Measurements from ENCODE around the gene ARPP21.

ARPP21 gene

DNA sequence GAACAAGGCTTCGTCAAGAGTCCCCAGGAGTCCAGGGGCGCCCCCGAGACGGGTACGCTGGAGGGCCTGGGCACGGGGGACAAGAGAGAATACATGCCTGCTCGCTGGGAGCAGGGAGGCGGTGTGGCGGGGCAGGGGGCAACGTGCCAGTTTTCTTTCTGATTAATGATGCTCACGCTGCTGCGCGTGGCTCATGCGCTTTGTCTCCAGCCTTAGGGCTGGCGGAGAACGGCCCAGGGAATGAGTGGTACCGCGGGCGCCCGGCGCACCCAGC, 408 bp upstream of the ARPP21 start:
- peaks cover 57% of the 10 kb centered on the region for H3K27me3 Mint-ChIP-seq (ENCODE audit: low read depth)
- peak overlapping the region in 2 of 3 experiments; percentile 4 to 9 for H3K27ac Mint-ChIP-seq
- no peaks in the 10 kb centered on the region for H3K9me3 Mint-ChIP-seq
- TF ChIP-seq, protein P1, sequence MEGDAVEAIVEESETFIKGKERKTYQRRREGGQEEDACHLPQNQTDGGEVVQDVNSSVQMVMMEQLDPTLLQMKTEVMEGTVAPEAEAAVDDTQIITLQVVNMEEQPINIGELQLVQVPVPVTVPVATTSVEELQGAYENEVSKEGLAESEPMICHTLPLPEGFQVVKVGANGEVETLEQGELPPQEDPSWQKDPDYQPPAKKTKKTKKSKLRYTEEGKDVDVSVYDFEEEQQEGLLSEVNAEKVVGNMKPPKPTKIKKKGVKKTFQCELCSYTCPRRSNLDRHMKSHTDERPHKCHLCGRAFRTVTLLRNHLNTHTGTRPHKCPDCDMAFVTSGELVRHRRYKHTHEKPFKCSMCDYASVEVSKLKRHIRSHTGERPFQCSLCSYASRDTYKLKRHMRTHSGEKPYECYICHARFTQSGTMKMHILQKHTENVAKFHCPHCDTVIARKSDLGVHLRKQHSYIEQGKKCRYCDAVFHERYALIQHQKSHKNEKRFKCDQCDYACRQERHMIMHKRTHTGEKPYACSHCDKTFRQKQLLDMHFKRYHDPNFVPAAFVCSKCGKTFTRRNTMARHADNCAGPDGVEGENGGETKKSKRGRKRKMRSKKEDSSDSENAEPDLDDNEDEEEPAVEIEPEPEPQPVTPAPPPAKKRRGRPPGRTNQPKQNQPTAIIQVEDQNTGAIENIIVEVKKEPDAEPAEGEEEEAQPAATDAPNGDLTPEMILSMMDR (IDR thresholded peaks at IDR 0.05; ENCODE audit: unreplicated experiment in 3 of 3): no peak
- no peaks in the 10 kb centered on the region for H3K36me3 Mint-ChIP-seq (ENCODE audit: low read depth)
- H3K4me3 Mint-ChIP-seq: peak overlapping the region; percentile 81 to 93 (median 83)
- peaks cover 9% of the 10 kb centered on the region for H3K4me1 Mint-ChIP-seq

DNA sequence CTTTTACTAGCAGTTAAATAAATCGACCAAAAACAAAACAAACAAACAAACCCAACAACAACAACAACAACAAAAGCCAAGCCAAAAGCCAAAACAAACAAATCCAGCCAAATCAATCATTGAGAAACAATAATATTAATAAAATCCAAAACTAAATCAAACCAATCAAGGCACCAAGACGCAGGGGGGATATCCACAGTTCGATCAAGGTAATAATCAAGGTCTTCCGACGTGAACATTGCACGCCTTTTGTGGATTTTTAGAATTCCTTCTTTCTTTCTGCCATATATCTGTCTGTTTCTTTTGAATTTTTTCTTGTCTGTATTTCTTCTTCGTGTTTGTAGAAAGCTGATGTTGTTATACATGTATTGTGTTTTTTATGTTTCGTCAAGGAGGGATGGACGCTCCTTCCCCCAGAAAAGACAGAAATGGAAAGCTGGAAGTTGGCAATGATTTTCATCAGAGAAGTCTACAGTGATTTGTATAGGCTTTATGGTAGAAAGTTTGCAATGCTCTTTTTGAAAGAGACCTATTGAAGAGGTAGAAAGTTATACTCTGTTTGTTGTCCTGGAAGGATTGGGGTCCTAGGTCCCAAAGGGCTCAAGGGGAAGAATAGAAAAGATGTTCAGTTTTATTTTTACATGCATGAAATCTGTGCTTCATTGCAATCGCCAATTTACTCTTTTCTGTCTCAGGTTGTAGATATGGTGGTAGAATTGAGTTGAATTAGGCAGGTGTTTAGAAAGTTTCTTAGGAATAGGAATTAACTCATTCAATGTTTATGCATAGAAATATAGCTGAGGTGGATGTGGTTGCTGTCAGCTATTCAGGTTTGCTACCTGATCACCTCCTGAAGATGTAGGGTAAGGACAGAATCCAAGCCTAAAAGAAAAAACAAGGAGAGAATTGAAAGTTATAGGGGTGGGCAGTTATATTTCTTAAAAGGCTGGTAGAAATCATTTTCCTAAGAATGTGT, 1.2 kb downstream of the ARPP21 start:
- H3K4me1 Mint-ChIP-seq: peaks cover 11% of the 10 kb centered on the region
- H3K9me3 Mint-ChIP-seq: no peaks in the 10 kb centered on the region
- H3K36me3 Mint-ChIP-seq (ENCODE audit: low read depth): no peaks in the 10 kb centered on the region
- TF ChIP-seq, protein P1 (IDR thresholded peaks at IDR 0.05; ENCODE audit: unreplicated experiment in 3 of 3): no peak
- peak overlapping the region; percentile 93 to 97 (median 96) for H3K4me3 Mint-ChIP-seq
- H3K27ac Mint-ChIP-seq: peak overlapping the region in 1 of 3 experiments; percentile 8
- peaks cover 55% of the 10 kb centered on the region for H3K27me3 Mint-ChIP-seq (ENCODE audit: low read depth)

DNA sequence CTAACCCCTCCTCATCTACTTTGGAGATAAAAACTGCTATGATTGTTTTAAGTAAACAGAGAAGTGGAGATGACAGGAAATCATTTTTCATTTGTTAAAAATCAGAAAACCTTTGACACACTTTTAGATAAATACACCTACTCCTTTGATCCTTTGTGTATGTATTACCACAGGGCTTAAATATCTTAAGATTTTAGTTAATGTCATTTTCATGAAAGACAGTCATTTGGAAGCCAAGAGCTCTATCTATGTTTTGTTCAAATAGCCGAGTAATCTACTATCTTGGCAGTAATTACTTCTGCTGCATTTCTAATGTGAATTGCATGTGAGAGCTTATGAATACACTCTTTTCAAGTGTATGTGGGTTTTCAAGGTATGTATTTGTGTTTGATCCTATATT, 2.0 kb downstream of the ARPP21 start:
- peaks cover 53% of the 10 kb centered on the region for H3K27me3 Mint-ChIP-seq (ENCODE audit: low read depth)
- peak overlapping the region; percentile 93 to 97 (median 96) for H3K4me3 Mint-ChIP-seq
- H3K36me3 Mint-ChIP-seq (ENCODE audit: low read depth): no peaks in the 10 kb centered on the region
- H3K4me1 Mint-ChIP-seq: peaks cover 18% of the 10 kb centered on the region
- H3K9me3 Mint-ChIP-seq: no peaks in the 10 kb centered on the region
- TF ChIP-seq, protein P1 (IDR thresholded peaks at IDR 0.05; ENCODE audit: unreplicated experiment in 3 of 3): no peak
- H3K27ac Mint-ChIP-seq: no peak overlapping the region

DNA sequence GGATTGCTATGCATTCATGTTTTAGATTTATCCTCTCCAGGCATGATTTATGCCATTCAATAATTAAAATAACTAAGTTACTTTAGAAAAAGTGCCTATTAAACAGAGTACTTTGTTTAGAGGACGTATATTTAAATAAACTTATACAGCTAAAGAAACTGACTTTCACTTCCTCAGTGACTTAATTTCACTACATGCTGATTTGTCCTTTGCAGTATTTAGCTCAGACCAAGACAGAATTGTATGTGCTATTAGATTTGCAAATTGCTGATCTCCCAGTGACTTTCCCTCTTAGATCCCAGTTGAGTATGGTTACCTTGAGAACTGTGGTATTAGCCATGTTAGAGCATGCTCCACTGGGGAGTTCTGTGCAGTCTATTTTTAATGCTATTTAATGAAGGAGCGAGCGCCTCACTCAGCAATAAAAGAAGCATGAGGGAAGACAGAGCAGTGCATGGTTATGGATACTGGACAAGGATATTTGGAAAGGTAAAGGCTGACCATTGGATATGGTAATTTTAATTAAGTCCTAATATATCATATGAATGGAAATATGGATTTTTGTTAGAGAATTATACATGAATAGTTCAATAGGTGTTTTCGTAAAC, 2.7 kb downstream of the ARPP21 start:
- Mint-ChIP-seq H3K27ac (no peak overlapping the region), H3K27me3 (ENCODE audit: low read depth) (peaks cover 53% of the 10 kb centered on the region), H3K36me3 (ENCODE audit: low read depth) (no peaks in the 10 kb centered on the region), H3K9me3 (no peaks in the 10 kb centered on the region), H3K4me3 (peak overlapping the region; percentile 59 to 97 (median 96)), H3K4me1 (peaks cover 22% of the 10 kb centered on the region)
- TF ChIP-seq, protein P1 (IDR thresholded peaks at IDR 0.05; ENCODE audit: unreplicated experiment in 3 of 3): no peak

DNA sequence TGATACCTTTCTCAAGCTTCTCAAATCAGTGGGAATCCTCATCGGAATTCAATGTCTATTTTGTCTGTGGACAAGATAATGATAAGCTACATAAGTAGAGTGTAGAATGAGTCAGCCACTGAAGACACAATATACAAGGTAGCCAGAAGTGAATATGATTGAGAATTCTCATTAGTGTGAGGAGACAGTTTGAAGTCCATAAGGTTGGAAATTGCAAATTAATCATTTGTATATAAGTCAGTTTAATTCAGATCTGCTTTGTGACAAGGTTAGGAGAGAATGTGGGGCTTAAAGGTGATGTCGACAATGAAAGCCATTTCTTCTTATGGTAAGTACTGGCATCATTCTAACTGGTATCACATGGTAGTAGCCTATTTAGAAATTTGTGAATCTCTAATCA, 4.2 kb downstream of the ARPP21 start:
- Mint-ChIP-seq H3K9me3 (no peaks in the 10 kb centered on the region), H3K4me1 (peaks cover 33% of the 10 kb centered on the region), H3K36me3 (ENCODE audit: low read depth) (no peaks in the 10 kb centered on the region), H3K4me3 (peak overlapping the region; percentile 57 to 97 (median 96)), H3K27me3 (ENCODE audit: low read depth) (peaks cover 47% of the 10 kb centered on the region), H3K27ac (no peak overlapping the region)
- TF ChIP-seq, protein P1 (IDR thresholded peaks at IDR 0.05; ENCODE audit: unreplicated experiment in 3 of 3): no peak
